ENCODE results near the gene CSNK1A1. TPM values are rescaled to one million over a fixed set of nuclear protein-coding genes. Genes with fewer than 3 reads are reported as not detected.

CSNK1A1 gene
- total RNA-seq, 1 donor from 2014 or later, result 189 TPM

DNA sequence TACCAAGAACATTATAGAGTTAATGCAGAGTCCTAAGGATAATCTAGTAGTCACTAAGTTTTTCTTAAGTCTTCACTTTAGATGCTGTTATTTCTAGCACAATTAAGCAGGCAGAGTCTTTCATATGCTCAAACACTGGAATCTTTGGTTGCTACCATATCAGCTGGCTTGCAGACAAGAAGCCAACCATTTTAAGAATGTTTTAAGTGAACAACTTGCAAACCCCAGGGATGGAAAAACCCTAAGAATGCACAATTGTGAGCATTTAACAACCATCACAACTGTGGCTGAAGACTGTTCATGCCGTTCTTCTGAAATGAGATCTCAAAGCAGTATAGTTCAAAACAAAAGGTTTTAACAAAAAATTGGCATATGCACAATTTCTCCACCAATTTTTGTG lies 55.1 kb downstream of the CSNK1A1 start:
- intact Hi-C loops (cut with micrococcal nuclease), result loop anchor here (10.0 kb wide), 1 partner anchor 49 kb away; no protein-coding TSS in a partner anchor

DNA sequence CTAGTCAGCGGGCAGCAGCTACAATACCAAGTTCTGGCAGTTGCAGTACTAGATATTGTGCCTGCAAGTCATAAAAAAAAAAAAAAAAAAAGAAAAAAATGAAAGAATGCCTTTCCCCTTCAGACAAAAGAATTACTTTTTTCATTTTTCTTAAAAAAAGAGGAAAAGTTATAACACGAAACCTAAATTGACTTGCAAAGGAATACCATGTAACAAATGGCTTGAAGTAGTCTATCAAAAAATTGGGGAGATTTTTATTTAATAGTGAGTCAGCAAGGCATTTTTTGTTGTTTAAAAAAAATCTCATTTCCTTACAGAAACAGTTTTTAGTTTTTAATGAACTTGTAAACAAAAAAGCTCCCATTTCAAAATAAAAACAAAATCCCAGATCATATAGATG lies 55.6 kb downstream of the CSNK1A1 start:
- intact Hi-C loops (cut with micrococcal nuclease), result loop anchor here (10.0 kb wide), 1 partner anchor 49 kb away; no protein-coding TSS in a partner anchor

DNA sequence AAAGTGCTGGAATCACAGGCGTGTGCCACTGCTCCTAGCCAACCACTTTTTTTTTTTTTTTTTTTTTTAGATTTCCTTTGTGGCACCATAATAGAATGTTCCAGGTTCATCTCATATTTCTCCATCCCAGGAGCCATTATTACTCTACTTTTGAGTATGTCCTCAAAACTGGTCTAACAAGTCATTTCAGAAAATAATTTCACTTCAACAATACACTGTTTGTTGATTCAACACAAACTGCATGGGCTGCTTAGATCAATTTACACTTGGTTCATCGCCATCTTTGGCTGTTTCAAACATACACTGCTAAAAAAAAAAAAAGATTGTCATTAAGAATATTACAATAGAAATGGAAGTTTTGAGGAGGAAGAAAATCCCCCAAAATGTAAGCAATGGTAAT lies 57.9 kb downstream of the CSNK1A1 start:
- intact Hi-C loops (cut with micrococcal nuclease), result loop anchor here (10.0 kb wide), 1 partner anchor 51 kb away; no protein-coding TSS in a partner anchor

DNA sequence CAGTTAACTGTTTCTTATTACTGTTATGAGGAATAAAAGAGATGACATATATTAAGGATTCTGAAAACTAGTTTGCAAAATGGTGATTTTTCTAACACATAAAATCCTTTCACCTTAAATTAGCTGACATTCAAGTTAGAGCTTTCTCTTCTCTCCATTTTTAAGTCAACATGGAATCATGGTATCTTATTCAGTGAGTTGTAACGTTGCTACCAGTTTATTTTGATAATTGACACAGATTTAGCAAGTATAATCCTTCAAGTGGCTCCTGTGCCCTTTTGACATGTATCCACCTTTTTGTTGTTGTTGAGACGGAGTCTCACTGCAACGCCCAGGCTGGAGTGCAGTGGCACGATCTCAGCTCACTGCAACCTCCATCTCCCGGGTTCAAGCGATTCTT lies 58.5 kb downstream of the CSNK1A1 start:
- intact Hi-C loops (cut with micrococcal nuclease), result loop anchor here (10.0 kb wide), 1 partner anchor 52 kb away; no protein-coding TSS in a partner anchor

DNA sequence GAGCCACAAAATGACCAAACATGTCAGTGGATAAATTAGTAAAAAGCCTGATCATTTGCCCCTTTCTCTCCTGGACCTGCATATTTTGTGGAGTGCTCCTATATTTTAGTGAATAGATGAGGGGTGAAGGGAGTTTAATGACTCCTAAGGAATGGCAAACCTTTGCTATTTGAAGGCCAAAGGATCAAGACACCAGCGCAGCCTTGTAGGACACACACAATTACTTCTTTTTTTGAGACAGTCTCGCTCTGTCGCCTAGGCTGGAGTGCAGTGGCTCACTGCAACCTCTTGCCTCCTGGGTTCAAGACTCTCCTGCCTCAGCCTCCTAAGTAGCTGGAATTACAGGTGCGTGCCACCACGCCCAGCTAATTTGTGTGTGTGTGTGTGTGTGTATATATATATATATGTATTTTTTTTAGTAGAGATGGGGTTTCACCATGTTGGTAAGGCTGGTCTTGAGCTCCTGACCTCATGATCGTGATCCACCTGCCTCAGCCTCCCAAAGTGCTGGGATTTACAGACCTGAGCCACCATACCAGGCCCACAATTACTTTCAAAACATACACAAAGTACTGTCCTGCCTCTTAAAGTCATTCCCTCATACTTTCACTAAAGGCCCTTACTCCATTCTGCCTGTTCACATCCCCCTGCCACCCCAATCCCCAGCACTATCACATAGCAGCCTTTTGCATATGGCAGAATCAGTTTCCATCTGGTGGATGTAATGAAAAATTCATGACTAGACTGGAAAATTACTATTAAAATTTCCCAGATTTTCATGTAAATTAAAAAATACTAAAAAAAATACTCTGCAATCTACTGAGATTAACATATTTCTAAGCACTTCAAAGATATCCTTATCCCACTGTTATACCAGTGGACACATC lies 60.4 kb downstream of the CSNK1A1 start:
- intact Hi-C loops (cut with micrococcal nuclease), result loop anchor here (10.0 kb wide), 1 partner anchor 54 kb away; no protein-coding TSS in a partner anchor

DNA sequence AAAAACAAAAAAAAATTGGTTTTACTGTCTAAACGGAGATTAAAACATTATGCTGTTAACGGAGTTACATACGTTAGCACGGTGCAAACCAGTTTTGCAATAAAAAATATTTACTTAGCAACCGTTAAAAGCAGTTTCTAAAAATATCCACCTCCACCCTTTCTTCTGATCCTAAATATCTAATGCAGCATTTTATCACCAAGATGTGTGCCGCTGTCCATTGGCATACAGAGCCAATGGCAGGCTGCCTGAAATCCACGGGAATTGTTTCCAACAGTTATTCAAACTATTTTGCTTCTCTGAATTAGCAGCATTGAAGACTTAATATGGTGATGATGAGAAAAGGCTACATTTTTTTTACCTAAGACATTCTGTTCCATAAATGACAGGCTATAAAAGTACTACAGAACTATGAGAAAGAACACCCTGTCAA lies 61.6 kb downstream of the CSNK1A1 start:
- intact Hi-C loops (cut with micrococcal nuclease), result loop anchor here (10.0 kb wide), 1 partner anchor 55 kb away; no protein-coding TSS in a partner anchor

DNA sequence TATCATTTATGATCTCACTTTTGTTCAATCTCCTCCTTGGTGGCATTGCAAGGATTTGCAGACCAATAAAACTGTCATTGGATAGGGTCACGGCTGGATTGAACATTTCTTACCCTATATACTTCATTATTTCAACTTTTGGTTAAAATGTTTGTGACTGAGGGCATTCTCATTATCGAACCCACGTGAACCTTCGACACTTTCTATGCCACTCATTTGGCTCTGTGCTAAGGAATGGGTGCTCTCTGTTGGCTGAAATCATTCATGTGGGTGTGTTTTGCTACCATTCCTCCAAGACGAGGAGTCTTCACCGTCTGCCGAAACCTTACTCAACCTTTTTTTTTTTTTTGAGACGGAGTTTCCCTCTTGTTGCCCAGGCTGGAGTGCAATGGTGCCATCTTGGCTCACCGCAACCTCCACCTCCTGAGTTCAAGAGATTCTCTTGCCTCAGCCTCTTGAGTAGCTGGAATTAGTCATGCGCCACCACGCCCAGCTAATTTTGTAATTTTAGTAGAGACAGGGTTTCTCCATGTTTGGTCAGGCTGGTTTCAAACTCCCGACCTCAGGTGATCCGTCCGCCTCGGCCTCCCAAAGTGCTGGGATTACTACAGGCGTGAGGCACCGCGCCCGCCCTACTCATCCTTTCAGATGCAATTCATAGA lies 62.5 kb downstream of the CSNK1A1 start:
- intact Hi-C loops (cut with micrococcal nuclease), result no loop called here

DNA sequence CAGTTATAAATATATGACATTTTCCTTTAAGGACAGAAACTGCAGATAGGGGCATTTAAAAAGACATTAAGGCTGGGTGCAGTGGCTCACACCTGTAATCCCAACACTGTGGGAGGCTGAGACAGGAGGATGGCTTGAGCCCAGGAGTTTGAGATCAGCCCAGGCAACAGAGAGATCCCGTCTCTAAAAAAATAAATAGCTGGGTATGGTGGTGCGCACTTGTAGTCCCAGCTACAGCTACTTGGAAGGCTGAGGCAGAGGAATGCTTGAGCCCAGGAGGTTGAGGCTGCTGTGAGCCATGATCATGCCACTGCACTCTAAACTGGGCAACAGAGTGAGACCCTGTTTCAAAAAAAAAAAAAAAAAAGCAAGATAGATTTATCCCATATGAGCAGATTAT lies 63.6 kb downstream of the CSNK1A1 start:
- intact Hi-C loops (cut with micrococcal nuclease), result no loop called here

DNA sequence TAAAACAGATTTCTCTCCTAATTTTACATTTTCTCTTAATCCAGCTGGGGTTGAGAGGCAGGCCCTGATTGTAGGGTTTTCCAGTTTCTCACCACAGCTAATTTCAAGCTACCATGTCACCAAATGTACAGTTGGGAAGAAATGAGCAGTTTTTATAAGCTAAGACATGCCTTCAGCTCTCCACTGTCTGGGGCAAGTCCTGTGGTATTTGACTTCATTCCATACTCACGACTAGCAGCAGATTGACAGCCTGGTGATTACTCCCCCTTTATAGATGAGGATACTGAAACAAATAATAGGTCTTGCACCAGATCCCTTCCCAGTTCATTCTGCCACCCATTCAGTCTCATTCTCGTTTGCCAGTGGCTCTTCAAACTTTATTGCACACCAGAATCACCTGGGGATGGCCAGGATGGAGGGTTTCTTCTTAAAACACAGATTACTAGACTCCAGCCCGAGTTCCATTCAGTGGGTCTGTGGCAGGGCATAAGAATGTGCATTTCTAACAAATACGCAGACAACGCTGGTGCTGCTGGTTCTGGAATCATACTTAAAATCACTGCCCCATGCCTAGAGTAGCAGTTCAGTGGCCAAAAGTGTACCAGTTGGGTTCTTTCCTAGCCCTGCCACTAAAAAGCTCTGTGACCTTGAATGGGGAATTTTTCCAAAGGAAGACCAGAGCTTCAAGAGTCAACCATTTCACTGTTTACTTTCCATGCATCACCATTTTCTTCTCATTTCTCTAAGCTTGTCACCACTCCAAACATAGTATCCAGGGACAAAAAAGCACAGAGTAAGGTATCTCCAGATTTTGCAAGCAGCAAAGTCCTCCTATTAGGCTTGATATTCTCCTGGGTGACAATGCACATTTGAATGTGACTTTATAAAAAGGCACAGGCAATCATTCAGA lies 64.3 kb downstream of the CSNK1A1 start:
- intact Hi-C loops (cut with micrococcal nuclease), result no loop called here

DNA sequence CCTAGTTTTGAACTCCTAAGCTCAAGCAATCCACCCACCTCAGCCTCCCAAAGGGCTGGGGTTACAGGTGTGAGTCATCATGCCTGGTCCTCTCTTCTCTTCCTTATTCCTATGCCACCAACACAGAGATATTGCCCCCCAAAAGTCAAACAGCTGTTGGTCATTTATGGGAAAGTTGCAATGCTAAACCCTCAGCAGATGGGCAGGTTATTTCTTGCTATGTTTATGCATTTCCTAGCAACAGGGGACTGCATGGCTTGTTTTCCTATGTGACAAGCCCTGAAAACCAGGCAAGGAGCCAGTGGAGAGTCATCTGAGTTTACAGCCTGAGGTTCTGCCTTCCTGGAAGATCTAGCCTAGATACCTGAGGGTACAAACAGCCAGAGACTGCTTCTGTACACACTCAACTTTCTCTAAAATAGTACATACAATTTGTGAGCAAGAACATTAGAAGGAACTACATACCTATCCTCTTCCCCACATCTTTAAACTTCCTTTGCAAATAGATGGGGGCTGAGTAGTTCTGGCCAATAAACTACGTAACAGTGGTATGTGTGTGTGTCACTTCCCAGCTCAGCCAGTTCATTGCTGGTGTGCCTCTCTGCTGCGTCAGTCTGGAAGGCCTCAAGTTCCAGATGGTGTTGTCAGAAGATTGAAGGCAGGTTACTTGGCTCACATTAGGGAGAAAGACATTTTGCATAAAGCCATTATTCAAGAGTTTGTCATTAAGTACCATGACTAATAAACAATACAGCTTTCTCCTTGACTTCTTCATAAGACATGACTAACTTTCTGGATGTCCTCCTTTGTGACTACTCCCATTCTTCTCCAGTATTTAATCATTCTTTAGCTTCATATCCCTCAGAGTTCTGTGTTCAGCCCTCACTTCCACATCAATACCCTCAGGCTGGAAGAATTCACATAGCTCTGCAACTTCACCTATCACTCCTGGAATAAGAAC lies 65.3 kb downstream of the CSNK1A1 start:
- intact Hi-C loops (cut with micrococcal nuclease), result no loop called here

DNA sequence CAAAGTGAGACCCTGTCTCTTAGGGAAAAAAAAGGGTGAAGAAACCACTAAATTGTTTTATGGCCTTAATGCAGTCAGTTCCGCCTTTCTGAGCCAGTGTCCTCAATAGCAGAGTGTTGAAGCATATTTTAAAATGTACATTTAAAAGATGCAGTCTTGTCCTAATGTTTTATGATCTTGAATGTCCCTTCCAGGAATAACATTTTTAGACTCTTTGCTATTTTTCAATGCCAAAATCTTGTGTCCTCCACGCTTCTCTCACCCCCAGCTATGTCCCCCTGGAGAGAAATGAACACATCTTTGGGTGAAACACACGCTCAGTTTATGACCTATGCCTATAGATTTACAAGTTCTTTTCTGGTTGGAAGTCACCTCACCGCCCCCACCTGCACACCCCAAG lies 69.8 kb downstream of the CSNK1A1 start:
- intact Hi-C loops (cut with micrococcal nuclease), result no loop called here

DNA sequence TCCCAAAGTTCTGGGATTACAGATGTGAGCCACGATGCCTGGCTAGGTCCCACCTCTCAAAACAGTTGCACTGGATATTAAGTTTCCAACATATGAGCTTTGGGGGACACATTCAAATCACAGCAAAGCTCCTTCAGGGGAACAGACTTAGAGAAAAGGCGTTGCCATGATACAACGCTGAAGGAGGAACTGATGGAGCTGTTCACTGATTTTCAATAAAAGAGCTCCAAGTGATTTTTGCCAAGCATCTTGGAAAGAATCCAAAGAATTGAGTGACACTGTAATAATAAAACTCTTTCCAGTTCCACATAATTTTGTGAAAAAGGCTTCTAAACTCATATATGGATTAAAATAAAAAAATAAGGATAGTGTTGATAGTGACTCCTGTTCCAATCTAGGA lies 72.5 kb downstream of the CSNK1A1 start:
- intact Hi-C loops (cut with micrococcal nuclease), result no loop called here

DNA sequence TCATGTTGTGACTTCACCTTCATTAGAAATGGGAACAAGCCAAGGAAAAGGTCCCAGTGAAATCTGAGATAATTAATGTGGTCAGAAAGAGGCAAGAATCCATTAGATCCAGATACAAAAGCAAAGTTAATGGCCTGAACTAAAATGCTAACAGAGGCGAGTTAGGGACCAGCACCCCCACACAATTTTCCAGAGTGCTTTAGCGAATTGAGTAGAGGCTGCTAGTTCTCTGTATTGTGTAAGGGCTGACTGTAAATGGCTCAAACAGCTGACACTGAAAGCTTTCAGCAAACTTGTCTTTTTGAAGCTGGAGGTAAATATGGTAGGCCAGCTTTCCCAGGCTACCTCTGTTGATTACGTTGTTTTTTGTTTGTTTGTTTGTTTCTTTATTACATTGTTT lies 75.5 kb downstream of the CSNK1A1 start:
- intact Hi-C loops (cut with micrococcal nuclease), result no loop called here

DNA sequence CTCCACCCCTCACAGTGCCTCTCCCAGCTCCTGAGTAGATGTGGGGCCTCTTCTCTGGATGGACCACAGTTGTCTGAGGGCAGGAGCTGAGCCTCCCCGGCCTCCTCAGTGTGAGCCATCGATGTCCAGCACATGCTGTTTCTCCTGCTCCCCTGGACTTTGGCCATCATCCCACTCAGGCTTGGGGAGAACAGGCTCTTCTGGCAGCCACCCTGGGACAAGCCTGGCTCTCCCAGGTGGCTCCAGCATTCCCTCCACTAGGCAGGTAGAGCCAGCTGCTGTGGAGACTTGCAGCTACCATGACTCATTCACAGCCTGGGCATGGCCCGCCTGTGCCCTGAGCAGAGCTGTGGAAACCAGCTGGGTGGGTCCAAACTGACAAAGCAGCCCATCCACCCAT lies 77.0 kb downstream of the CSNK1A1 start:
- intact Hi-C loops (cut with micrococcal nuclease), result no loop called here

DNA sequence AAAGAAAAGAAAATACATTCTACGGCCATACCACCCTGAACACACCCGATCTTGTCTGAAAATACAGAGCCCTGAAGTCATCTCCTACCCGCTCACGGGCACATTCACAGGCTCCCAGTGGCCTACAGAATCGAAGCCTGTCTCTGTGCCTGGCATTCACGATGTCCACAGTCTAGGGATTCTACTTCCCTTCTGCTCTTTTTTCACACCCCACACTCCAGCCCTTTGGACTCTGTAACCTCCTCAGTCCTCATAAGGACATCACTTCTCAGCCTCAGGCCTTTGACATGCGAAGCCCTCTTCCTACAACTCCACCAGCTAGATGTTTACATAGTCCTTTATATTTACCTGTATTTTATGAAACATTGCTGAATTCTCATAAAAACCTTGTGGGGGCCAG lies 77.8 kb downstream of the CSNK1A1 start:
- intact Hi-C loops (cut with micrococcal nuclease), result no loop called here

DNA sequence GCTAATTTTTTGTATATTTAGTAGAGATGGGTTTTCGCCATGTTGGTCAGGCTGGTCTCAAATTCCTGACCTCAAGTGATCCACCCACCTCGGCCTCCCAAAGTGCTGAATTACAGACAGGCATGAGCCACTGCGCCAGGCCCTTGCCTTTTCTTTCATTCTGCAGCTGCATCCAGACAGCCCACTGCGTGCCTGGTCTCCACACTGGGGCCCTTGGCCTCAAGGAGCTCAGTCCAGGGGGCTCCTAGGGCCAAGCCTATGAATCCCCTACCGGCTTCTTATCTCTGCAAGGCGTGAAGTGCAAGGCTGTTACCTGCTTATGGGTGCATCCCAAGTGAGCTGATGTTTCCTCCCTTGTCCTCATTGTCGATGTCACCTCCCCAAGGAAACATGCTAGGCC lies 78.8 kb downstream of the CSNK1A1 start:
- intact Hi-C loops (cut with micrococcal nuclease), result no loop called here

DNA sequence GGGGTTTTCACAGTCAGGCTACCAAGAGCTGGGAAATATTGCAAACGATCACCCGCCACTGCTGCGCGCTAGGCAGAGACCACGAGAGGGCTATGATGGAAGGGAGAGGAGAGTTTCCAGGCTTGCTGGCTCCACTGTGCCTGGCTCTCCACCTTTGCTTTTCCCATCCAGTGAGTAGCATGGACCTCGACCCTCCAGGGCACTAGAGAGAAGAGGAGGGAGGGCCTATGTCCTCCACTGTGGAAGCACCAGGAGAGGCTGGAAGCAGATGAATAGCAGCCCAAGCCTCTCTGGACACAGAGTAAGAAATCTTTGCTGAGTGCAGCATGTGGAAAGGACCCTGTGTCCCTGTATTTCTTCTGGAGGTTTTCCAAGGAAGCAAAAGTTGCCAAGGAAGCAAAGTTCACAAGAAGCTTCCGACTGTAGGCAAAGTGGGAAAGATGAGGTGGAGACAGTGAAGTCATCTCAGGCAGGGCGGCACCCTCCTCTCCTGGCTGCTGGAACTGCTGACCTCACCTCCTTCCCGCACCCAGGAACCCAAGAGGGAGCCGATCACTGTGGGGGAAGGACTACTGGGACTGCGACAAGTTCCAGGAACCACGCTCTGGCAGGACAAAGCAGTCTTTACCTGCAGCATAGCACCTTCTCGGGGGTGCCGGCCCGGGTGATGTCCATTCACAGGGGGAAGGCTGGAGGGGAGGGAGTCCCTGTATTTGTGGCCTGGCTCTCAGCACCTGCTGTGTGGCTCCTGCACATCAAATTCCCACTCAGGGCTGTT lies 79.6 kb downstream of the CSNK1A1 start:
- intact Hi-C loops (cut with micrococcal nuclease), result no loop called here

DNA sequence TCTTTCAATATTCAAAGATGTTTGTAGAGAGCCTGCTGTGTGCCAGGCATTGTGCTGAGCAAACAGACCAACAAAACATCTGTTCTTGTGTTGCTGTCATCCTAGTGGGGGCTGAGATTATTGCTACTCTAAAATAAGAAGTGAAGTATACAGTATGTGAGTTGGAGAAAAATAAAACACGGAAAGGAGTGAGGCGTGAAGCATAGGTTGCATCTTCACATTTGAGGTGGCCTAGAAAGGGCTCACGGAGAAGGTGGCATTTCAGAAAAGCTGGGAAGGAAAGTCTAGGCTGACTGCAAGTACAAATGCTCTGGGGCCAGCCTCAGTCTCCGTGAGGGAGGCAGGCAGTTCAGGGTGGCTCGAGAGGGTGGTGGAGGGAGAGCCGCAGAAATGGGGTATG lies 80.3 kb downstream of the CSNK1A1 start:
- intact Hi-C loops (cut with micrococcal nuclease), result no loop called here

DNA sequence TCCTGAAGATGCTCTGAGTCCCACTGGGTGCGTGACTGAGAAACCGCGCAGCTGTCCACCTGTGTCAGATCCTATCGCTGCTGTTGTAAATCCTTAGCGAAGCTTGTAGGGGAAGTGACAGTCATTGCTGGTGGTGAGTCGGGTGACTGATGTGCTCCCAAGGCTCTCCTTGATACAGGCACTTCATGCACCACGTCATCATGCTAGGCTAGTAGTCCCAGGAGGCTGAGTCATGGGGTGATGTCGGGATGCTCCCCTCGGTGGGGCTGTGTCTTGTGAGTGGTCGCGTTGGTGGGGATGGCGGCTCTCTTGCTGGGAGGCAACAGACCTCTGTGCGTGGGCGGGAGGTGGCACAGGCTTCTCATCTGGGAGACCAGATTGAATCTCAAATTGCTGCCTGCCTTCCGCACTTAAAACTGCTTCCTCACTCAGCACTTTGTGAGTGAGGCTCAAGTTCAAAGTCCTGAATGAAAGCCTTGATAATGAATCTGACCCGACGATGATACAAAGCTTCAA lies 84.7 kb downstream of the CSNK1A1 start:
- intact Hi-C loops (cut with micrococcal nuclease), result no loop called here

Measured in T-helper 1 cell treated with Interleukin-12 subunit alpha and Interleukin-12 subunit beta and Interleukin-4 antibody, amounts not matched to agents 30 ng/mL and 1 ng/mL, for 36 hours (primary cell).